Endothelial cell of umbilical vein (primary cell): ENCODE measurements around the gene C13orf46. TPM values are rescaled to one million over a fixed set of nuclear protein-coding genes. Genes with fewer than 3 reads are reported as not detected.

Experiments used
- BruUV-seq: library from RNA; stranded (reverse); fragments of 400-500 nt; replicated peaks from 2 replicates; lab custom pipeline; 2021; lab: Mats Ljungman, UMichigan
- CTCF ChIA-PET: fragments of 300-600, 350-600 bp; sonication (Branson Sonifier 250); formaldehyde crosslinking; loops from one replicate; lab custom pipeline; 2021; ENCODE audit warnings: antibody characterized with exemption, inconsistent platforms; lab: Charles Lee
- POLR2A ChIA-PET: fragments of 300-600, 350-600 bp; sonication (Branson Sonifier 250); formaldehyde crosslinking; loops from one replicate; lab custom pipeline; 2021; ENCODE audit warnings: antibody characterized with exemption, inconsistent platforms; lab: Charles Lee
- DNase-seq: peaks from one replicate; pipeline ENCODE4 v3.0.0-alpha.2; 2011; ENCODE audit warnings: low read depth, low spot score
- FAIRE-seq: peaks from 2 replicates; lab custom pipeline; 2011; peaks lifted over from hg19 to GRCh38; lab: Jason Lieb, UNC
- H2AFZ ChIP-seq: 2 replicates; pipeline ENCODE4 v1.6.0; 2012; ENCODE audit warnings: low read depth, low read length, control low read depth, inconsistent platforms
- H3K27ac ChIP-seq: 2 replicates; pipeline ENCODE4 v1.5.1; 2011; ENCODE audit warnings: low read depth, mild to moderate bottlenecking, control low read depth, low read length, moderate library complexity; ENCODE audit not compliant: insufficient read depth
- H3K27me3 ChIP-seq, 2 experiments: 2 replicates each; pipeline versions ENCODE4 v1.6.0 to v1.6.1; 2011; ENCODE audit warnings: low read length in 2 of 2, mixed read lengths in 1 of 2; ENCODE audit not compliant: control insufficient read depth in 2 of 2, insufficient read depth in 2 of 2
- H3K36me3 ChIP-seq, 2 experiments: 2 replicates in 1 of 2; 3 replicates in 1 of 2; pipeline ENCODE4 v1.5.1; 2011; ENCODE audit warnings: low read length in 2 of 2, mild to moderate bottlenecking in 1 of 2, moderate library complexity in 1 of 2; ENCODE audit not compliant: control insufficient read depth in 2 of 2, insufficient read depth in 2 of 2; ENCODE audit errors: extremely low read depth in 1 of 2
- H3K4me1 ChIP-seq: 3 replicates; pipeline ENCODE4 v1.5.1; 2011; ENCODE audit warnings: mild to moderate bottlenecking, low read length; ENCODE audit not compliant: control insufficient read depth, insufficient read depth; ENCODE audit errors: extremely low read depth
- H3K4me2 ChIP-seq: 2 replicates; pipeline ENCODE4 v1.6.1; 2011; ENCODE audit warnings: low read length, control low read depth, mixed read lengths; ENCODE audit not compliant: insufficient read depth
- H3K4me3 ChIP-seq, 3 experiments: fragments of 200-600 bp in 1 of 3; sonication (generic), shearing (Covaris generic) in 1 of 3; replicated peaks in 1 of 3; 2 replicates each; pipeline ENCODE4 v1.5.1; 2011 to 2016; ENCODE audit warnings: control low read depth in 3 of 3, low read length in 3 of 3, mild to moderate bottlenecking in 2 of 3, inconsistent platforms in 1 of 3, low read depth in 1 of 3, moderate library complexity in 1 of 3; ENCODE audit not compliant: insufficient read depth in 1 of 3
- H3K79me2 ChIP-seq: 2 replicates; pipeline ENCODE4 v1.6.0; 2012; ENCODE audit warnings: low read length, inconsistent platforms; ENCODE audit not compliant: control insufficient read depth, insufficient read depth
- H3K9ac ChIP-seq: replicated peaks from 2 replicates; pipeline ENCODE3; 2011; ENCODE audit warnings: low read length, control low read depth; ENCODE audit not compliant: insufficient read depth; ENCODE audit errors: extremely low read depth
- H3K9me1 ChIP-seq: replicated peaks from 3 replicates; pipeline ENCODE4 v1.6.0; 2011; ENCODE audit warnings: mild to moderate bottlenecking, low read length; ENCODE audit not compliant: control insufficient read depth, insufficient read depth; ENCODE audit errors: extremely low read depth
- H3K9me3 ChIP-seq: replicated peaks from 2 replicates; pipeline ENCODE4 v1.5.1; 2012; ENCODE audit warnings: low read length, inconsistent platforms; ENCODE audit not compliant: control insufficient read depth, insufficient read depth
- H4K20me1 ChIP-seq: replicated peaks from 2 replicates; pipeline ENCODE3; 2011; ENCODE audit warnings: mild to moderate bottlenecking, low read length; ENCODE audit not compliant: control insufficient read depth, insufficient read depth; ENCODE audit errors: extremely low read depth
- CTCF ChIP-seq, 2 donors: IDR thresholded peaks; 1 replicate in 1 of 2; 2 replicates in 1 of 2; pipeline ENCODE4 v1.5.1; 2011; ENCODE audit warnings: low read length in 2 of 2, mild to moderate bottlenecking in 2 of 2, moderate library complexity in 2 of 2, control low read depth in 1 of 2, inconsistent platforms in 1 of 2, low read depth in 1 of 2; ENCODE audit not compliant: insufficient read depth in 1 of 2; ENCODE audit errors: extremely low read depth in 1 of 2
- EZH2 ChIP-seq: IDR thresholded peaks from 2 replicates; pipeline ENCODE4 v1.6.1; 2012; ENCODE audit warnings: borderline replicate concordance, low read depth, mild to moderate bottlenecking, moderate library complexity, low read length, inconsistent platforms; ENCODE audit not compliant: severe bottlenecking
- FOS ChIP-seq: IDR thresholded peaks from 2 replicates; pipeline ENCODE4 v1.6.1; 2011; ENCODE audit warnings: mild to moderate bottlenecking, low read length, moderate library complexity, borderline replicate concordance; ENCODE audit not compliant: insufficient read depth
- GATA2 ChIP-seq: IDR thresholded peaks from 2 replicates; pipeline ENCODE4 v1.7.0; 2011; ENCODE audit warnings: low read depth, mild to moderate bottlenecking, moderate library complexity, mixed read lengths, low read length; ENCODE audit not compliant: insufficient read length, insufficient read depth
- JUN ChIP-seq: IDR thresholded peaks from 2 replicates; pipeline ENCODE4 v1.6.1; 2011; ENCODE audit warnings: borderline replicate concordance, low read depth; ENCODE audit not compliant: insufficient read length, insufficient read depth
- MAX ChIP-seq: IDR thresholded peaks from 2 replicates; pipeline ENCODE4 v1.6.1; 2011; ENCODE audit not compliant: insufficient read depth, insufficient read length
- MYC ChIP-seq: IDR thresholded peaks from one replicate; pipeline ENCODE4 v1.6.1; 2011; ENCODE audit warnings: mild to moderate bottlenecking, low read depth, low read length
- POLR2A ChIP-seq: IDR thresholded peaks from 2 replicates; pipeline ENCODE4 v1.6.1; 2012; ENCODE audit warnings: low read depth, mild to moderate bottlenecking, control low read depth, low read length
- POLR2AphosphoS5 ChIP-seq: IDR thresholded peaks from 2 replicates; pipeline ENCODE4 v1.6.1; 2012; ENCODE audit warnings: low read depth, mild to moderate bottlenecking, control low read depth, low read length, moderate library complexity; ENCODE audit not compliant: insufficient read depth
- dilution Hi-C: fragments of 300-500 bp; cut with MboI; formaldehyde crosslinking; loops from one replicate; pipeline ENCODE4 v1.15.0; 2019; ENCODE audit warnings: low sequenced_read_pairs; ENCODE audit not compliant: extremely low pct_ligation_motif_present
- intact Hi-C: fragments of 100-400 bp; cut with micrococcal nuclease; formaldehyde crosslinking; loops from one replicate; pipeline ENCODE4 v1.10.0; 2022
- polyA plus RNA-seq, 4 experiments: library from polyadenylated mRNA; depleted of rRNA in 3 of 4; stranded (reverse) in 3 of 4; unstranded in 1 of 4; fragments of >200 nt; gene quantifications; 2 replicates each; pipeline versions ENCODE4 v1.2.1 to v1.2.3, GENCODE V29; 2011 to 2012; ENCODE audit warnings: missing spikeins in 1 of 4
- total RNA-seq: library from RNA; stranded (reverse); gene quantifications from 2 replicates; pipeline ENCODE4 v1.2.3, GENCODE V29; 2021

Gene C13orf46
- total and polyA plus RNA-seq, 2 donors (not counting 3 experiments of a cell fraction or from before 2014, with no cell fraction given): 1.3 to 1.7 TPM

- Histone ChIP-seq H3K27ac (no peak overlapping the region), H3K4me2 (no peak overlapping the region), H3K27me3 (no peaks in the 10 kb centered on the region), H4K20me1 (no peaks in the 10 kb centered on the region), H3K79me2 (no peaks in the 10 kb centered on the region), H3K4me3 (no peak overlapping the region), H3K9me1 (no peaks in the 10 kb centered on the region), H3K9me3 (no peaks in the 10 kb centered on the region), H3K36me3 (peaks cover 0 to 1% of the 10 kb centered on the region in 2 experiments), H3K9ac (no peak overlapping the region), H2AFZ (no peak overlapping the region), H3K4me1 (no peaks in the 10 kb centered on the region)
- DNase-seq: no peak
- FAIRE-seq: no peak
- ChIA-PET CTCF (no interaction called here), POLR2A (no interaction called here)
- intact Hi-C loops: no loop called here
- dilution Hi-C loops: no loop called here
- TF ChIP-seq EZH2 (no peak), GATA2 (no peak), JUN (no peak), MYC (no peak), MAX (no peak), CTCF (IDR thresholded peaks at IDR 0.05; ENCODE audit: extremely low read depth in 1 of 2, insufficient read depth in 1 of 2, low read depth in 1 of 2, low read length in 2 of 2) (no peak), FOS (no peak), POLR2A (no peak), POLR2AphosphoS5 (no peak)
- no TSS peak for BruUV-seq
Observed at GRCh38 chr13:113964251-113964995, 9.5 kb downstream of the C13orf46 start.
